Right lung (tissue), 5 donors: ENCODE measurements around the gene ADSS1. TPM values are rescaled to one million over a fixed set of nuclear protein-coding genes. Genes with fewer than 3 reads are reported as not detected.
"Not testable (repeated sequence)": the region's sequence is repeated elsewhere in the genome, so short reads cannot be mapped to it uniquely, and the experiment has no call there.

Source experiments
- DNase-seq, 2 donors: peaks; one replicate each; pipeline ENCODE4 v3.0.0-alpha.2; 2013
- polyA plus RNA-seq, 5 donors: library from polyadenylated mRNA; unstranded; fragments of 120-200 nt; gene quantifications; one replicate each; pipeline versions ENCODE4 v1.2.1 to v1.2.3, GENCODE V29; 2013; ENCODE audit warnings: inconsistent platforms in 1 of 5, low replicate concordance in 1 of 5; ENCODE audit not compliant: insufficient read length in 5 of 5, insufficient read depth in 1 of 5

Gene ADSS1
- polyA plus RNA-seq, 5 donors = 8.9 to 16.3 (median 11.6) TPM

DNA sequence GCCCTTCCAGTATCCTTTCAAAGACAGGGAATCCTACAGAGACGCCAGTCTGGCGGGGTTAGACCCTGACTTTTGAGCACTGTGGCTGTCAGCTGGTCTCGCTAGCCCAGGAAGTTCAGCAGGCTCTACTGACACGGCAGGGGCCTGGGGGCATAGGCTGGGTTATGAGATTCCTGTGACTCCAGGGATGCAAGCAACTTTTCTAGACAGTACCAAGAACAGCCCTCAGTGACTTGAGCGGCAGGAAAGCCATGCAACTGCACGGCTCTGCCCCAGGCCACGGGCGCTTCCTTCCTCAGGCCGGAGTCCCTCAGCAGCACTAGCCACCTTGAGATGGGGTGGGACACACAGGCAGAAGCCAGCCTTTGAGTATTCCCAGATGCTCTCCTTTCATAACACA lies 23.8 kb downstream of the ADSS1 start:
- DNase-seq = no peak

DNA sequence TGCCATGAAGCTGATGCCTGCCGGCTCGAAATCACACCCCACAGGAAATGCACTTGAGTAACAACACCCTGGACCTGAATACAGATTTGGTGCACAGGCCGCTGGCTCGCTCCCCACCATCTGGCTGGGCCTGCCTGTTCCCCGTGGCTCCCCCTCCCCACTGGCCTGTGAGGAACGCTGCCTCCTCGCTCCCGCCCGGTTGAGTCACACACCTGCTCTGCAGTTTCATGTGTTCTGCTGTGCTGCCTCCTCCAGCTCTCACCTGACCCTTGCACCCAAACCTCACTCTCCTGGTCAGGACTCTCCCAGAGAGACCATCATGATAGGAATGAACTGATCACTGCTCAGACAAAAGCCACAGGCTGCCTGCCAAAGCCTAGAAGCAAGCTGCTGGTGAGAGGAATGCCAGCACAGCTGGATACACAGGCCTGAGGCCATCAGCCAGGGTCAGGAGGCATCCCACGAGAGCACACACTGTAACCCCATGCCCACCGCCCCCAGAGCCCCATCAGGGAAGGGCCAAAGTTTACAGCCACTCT lies 25.2 kb downstream of the ADSS1 start:
- DNase-seq = no peak

DNA sequence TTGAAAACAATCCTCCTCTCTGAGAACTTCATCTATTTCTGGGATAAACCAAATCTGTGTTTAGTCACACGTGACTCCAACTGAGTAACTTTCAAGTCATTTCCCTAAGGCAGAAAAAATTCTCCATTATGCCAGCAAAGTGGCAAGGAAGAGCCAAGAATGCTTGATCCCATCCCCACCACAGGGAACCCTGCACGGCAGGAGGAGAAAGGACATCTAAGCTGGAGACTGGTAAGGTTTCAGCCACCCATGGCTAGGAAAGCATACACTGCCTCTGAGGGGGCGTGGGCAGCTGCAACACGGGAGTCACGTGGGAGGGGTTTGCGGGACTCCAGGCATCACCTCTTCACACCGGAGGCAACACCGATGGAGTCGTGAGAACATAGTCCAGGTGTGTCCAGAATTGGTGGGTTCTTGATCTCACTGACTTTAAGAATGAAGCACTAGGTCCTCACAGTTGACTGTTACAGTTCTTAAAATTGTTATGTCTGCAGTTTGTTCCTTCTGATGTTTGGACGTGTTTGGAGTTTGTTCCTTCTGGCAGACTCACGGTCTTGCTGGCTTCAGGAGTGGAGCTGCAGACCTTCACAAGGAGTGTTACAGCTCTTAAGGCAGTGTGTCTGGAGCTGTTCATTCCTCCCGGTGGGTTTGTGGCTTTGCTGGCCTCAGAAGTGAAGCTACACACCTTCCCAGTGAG lies 26.2 kb downstream of the ADSS1 start:
- no peak for DNase-seq

DNA sequence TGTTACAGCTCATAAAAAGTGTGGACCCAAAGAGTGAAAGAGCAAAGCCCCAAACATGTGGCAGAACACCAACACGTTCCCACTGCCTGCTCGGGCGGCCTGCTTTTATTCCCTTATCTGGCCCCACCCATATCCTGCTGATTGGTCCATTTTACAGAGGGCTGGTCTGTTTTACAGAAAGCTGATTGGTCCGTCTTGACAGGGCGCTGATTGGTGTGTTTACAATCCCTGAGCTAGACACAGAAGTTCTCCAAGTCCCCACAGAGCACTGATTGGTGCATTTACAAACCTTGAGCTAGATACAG lies 26.7 kb downstream of the ADSS1 start:
- not testable (repeated sequence) for DNase-seq

DNA sequence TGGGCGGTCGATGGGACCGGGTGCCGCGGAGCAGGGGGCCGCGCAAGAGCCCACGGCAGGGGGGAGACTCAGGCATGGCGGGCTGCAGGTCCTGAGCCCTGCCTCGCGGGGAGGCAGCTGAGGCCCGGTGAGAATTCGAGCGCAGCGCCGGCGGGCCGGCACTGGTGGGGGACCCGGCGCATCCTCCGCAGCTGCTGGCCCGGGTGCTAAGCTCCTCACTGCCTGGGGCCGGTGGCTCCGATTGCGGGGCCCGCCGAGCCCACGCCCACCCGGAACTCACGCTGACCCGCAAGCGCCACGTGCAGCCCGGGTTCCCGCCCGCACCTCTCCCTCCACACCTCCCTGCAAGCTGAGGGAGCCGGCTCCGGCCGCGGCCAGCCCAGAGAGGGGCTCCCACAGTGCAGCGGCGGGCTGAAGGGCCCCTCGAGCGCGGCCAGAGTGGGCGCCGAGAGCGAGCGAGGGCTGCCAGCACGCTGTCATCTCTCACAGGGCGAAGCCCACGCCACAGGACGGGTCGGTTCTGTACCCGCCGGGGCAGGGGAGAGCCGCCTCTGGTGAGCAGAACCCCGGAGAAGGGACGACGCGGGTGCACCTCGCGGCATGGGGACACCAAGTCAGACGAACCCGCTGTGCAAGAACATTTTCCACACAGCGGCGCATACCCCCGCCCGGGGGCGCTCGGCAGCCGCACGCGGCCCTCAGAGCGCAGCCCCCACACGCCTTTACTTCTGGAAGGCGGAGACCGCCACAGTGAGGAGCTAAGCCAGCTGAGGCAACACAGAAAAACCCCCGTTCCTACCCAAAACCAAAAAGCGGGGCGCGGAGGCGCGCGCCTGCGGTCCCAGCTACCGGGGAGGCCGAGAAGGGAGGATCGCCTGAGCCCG lies 27.8 kb downstream of the ADSS1 start:
- no peak for DNase-seq

DNA sequence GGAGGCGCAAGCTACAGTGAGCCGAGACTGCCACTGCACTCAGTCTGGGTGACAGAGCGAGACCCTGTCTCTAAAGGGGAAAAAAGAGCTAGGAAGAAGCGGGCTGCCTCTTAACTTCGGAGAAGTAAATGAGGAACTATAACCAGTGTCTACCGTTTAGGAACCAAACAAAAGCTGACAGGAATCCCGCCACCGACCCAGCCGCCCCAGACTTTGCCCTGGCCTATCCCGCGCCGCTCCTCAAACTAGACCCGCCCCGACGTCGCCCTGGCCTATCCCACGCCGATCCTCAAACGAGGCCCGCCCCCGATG lies 28.4 kb downstream of the ADSS1 start:
- no peak for DNase-seq

DNA sequence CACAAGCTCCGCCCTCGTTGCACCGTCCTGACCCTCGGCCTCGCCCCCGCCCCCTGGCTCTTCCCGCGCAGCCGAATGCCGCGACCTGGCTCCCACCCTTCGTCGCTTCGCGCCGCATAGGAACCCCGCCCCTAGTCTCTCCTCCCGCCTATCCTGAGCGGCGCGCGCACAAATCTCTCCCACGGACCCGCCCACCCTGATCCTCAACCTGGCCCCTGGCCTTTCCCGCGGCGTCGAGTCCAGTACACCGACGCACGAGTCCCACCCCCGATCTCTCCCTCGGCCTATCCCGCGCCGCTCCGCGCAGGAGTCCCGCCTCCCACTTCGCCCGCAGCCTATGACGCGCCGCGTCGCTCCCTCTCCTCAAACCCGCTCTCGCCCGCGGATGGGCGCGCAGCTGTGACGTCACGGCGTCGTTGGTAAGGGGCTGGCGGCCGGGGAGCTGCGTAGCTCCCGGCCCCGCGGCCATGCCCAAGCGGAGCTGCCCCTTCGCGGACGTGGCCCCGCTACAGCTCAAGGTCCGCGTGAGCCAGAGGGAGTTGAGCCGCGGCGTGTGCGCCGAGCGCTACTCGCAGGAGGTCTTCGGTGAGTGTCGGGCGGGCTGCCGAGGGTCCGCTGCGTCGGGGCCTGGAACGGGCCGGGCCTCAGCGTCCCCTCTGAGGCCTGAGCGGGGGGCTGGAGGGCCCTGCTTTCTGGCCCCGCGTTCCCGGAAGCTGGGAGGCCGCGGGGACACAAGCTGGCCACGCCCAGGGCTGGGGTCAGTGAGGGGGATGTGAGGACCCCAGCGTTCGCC lies 28.9 kb downstream of the ADSS1 start, which contains the start of gene SIVA1:
Gene SIVA1, plus strand, starts transcription at position 413 of the 793 bp plus-strand sequence. Its CDS starts 55 bp downstream, at position 468.
- peak; percentile 100 for DNase-seq

DNA sequence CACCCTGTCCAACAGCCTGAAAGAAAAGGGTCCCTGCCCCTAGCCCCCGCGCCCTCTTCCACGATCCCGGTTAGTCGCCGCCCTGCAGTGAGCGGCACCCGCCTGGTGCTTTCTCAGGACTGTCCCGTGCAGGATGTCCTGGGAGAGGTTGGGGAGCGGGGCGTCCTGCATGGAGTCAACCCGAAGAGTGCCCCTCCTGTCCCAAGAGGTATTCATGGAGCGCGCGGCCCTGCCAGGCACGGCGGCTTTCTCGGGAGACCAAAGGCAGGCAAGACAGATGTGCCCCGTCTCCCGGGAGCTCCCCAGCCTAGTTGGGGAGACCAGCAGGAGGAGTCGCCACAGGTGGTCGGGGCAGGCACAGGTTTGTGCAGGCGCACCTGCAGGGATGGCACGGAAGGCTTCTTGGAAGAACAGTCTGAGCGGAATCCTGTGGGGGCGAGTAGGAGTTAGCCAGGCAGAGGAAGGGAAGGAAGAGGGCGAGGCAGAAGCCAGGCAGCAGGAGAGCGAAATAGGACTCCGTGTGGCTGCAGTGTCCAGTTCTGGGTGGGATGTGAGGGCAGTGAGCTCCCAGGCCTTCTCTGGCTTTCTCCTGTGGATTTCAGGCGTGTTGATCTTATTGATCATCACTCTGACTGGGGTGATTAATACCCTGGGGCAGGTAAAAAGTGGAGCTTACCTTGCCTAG lies 29.6 kb downstream of the ADSS1 start:
- no peak for DNase-seq

DNA sequence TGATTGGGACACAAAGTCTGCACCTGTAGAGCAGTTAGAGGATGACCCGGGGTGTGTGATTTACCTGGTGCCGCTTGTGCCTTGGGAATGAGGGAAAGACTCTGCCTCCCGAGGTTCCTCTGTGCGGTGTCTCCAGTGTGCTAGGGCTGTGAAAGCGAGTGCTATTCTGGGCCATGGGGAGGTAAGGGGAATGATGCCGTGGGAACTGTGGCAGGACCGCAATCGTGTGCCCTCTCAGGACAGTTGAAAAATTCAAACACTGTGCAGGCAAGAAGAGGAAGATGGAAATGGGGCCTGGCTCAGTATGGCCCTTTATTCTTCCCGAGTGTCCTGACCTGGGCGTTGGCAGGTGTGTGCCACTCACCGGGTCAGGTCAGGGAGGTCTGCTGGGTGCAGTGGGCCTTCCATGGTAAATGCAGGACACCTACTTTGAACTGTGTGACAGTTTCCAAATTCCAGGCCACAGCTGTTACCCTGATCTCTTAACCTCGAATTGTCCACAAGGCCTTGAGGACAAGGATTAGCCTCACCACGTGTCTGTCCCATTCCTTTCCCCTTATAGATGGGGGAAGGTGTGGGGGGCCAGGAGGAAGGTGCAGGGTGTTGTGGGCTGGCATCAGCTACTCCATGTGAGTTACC lies 30.3 kb downstream of the ADSS1 start:
- no peak for DNase-seq

DNA sequence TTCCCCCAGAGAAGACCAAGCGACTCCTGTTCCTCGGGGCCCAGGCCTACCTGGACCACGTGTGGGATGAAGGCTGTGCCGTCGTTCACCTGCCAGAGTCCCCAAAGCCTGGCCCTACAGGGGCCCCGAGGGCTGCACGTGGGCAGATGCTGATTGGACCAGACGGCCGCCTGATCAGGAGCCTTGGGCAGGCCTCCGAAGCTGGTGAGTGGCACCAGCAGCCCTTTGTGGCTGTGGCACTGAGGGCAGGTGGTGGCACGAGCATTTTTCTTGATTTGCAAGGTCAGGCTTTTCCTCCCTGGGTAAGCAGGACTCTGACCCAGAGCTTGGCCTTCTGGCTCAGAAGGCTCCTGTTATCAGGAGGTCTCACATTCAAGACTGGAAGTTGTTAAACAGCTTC lies 31.6 kb downstream of the ADSS1 start:
- DNase-seq = no peak

DNA sequence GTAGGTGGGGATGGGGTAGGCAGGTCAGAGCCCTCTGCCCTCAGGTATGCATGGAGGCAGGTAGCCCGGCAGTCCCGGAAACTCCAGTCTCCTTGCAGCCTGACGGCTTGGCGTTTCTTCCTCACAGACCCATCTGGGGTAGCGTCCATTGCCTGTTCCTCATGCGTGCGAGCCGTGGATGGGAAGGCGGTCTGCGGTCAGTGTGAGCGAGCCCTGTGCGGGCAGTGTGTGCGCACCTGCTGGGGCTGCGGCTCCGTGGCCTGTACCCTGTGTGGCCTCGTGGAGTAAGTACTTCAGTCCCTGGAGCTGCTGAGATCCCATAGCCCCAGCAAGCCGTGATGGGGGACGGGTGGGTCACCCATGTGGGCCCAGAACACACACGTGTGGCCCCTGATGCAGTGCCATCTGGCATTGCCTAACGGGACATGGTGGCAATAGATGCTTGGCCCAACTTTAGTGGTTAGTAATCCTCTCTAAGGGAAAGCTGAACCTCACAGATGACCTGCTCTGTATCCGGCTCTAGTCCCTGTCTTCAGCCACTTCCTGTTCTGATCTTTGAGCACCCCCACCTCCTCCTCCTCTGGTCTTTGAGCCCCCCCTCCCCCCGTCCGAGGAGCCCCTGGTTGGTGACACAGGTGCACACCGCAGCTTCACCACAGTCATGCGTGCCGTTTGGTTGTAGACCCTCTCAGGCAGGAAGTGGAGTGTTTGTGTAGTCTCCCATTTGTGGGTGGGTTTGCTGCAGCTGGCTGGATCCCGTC lies 32.6 kb downstream of the ADSS1 start:
- no peak for DNase-seq

DNA sequence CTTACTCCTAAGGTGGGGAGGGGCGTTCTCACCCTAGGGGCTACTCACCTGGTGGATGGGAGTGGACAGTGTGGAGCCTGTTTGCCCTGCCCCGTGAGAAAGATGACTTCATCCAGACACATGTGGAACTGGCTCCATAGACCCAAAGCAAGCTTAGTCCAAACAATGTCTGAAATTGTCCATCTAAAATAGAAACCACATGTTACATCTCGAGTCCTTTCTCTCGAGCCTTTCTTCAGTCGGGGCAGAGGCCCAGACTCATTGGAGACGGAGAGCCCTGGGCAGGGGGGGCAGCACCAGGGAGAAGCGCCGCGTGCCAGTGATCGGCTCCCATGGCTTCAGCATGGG lies 33.2 kb downstream of the ADSS1 start:
- DNase-seq = no peak

DNA sequence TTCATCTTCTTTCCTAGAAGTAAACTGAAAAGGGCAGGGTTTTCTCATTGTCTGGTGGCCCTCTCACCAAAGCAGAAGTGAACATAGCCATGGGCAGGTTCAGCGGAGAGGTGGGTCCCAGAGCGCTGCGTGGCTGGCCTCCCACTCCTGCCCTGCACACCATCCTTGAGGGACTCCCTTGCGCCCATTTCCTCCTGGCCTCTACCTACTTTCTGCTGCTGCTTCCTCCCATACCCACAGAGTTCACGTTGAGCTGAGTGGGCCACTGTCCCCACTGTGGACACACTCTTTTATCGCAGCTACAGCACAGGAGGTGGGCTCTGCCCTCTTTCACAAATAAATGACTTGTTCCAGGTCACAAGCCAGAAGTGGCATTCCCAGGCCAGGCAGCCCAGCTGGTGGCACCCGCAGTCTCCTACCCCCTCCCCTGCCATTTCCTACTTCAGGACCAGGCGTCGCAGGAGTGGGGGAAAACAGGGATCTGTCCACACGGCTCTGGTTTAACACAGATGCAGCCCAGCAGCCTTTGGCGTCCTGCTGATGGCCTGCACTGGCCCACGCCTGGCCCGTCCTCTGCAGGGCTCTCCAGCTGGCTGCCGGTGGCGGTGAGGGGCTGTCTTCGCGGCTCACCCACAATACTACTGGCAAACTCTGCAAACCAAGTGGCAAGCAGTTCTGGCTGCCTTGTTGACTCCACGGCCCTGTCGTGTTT lies 33.8 kb downstream of the ADSS1 start:
- no peak for DNase-seq

DNA sequence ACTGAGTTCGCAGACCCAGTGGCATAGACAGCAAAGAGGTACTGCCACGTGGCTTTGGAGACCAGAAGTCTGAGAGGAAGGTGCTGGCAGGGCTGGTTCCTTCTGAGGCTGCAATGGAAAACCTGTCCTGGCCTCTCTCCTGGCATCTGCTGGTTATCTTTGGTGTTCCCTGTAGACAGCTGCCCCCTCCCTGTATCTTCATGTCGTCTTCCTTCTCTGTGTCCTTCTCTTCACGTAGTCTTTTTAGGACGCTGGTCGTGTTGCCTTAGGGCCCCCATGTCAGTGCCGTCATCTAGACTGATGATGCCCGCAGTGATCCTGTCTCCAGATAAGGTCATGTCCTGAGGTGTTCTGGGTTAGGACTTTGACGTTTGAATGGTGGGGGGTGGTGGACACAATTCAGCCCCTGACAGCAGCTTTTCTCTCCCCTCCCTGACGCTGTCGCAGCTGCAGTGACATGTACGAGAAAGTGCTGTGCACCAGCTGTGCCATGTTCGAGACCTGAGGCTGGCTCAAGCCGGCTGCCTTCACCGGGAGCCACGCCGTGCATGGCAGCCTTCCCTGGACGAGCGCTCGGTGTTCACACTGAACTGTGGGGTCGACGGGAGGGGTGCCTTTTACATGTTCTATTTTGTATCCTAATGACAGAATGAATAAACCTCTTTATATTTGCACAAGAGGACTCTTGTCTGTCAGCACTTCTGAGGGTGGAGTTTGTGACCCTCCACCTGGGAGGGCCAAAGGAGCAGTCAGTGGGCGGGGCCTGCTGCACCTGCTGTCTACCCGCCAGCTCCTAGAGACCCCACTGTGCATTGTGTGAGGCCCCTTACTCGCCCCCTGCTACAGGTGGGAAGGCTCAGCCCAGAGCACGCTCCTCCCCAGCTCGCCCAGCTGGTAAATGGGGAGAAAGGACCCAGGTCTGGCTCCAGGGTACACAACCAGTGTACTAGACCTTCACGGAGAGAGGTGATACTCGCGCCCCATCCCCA lies 35.2 kb downstream of the ADSS1 start:
- DNase-seq = no peak

DNA sequence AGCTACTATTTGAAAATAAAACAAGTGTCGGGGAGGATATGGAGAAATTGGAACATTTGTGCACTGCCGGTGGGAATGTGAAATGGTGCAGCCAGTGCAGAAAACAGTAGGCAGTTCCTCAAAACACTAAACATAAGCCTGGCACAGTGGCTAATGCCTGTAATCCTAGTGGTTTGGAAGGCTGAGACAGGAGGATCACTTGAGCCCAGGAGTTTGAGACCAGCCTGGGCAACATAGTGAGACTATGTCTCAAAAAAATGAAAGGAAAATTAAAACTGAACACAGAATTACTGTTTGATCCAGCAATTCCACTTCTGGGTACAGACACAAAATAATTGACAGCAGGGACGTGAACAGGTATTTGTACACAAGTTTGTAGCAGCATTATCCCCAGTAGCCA lies 41.5 kb downstream of the ADSS1 start:
- no peak for DNase-seq

DNA sequence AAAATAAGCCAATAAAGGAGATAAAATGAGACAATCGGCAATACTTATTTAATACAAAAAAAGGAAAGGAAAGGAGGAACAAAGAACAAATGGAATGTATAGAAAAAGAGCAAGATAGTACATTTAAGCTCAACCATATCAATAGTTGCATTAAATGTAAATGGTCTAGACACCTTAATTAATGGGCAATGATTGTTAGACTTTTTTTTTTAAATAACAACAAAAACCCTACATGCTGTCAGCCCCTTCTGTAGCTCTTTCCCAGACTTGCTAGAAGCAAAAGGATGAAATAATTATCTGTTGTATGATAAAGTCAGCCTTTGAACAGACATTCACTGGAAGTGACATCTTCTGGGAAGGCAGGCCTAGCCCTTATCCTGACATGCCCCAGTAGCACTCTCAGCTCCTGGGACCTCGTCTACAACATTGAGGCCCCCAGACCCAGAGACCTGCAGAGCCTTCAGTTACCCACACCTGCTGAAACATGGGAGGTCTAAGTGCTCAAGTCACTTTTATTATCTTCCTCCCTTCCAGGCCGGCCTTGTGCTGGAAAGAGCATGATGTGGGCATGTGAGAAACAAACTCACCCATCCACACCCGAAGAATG lies 42.3 kb downstream of the ADSS1 start:
- DNase-seq = no peak

DNA sequence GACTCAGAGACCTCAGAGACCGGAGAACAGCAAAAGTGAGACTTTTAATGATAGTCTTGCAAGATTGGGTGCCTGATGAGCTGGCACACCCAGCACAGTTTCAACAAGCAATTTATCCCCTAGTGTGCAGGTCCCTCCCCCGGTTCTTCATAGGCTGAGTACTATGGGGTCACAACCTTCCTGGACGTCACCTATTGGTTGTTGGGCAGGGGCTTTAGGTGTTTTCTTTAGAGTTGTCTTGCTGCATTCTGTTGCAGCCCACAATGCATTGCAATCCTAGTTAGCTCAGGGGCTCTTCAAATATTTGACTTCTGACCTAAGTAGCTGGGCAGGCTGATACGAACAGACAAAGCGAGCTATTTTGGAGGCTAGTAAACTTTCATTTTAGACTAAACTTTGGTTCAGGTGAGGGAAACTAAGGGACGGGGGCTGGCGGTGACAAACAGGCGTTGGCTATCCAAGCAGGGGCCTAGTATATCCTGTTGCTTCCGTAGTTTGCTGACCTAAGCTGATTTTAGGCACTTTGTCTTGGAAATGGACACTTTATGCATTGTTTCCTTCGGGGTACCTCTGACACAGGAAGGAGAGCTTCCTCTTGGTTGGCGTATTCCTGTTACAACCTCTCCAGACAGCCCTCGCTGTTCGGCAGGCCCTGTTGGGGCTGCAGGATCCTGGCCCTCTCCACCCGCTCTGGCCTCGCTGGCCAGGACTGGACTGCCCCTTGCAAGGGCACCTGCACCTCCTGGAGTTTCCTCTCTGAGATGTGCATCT lies 43.0 kb downstream of the ADSS1 start:
- DNase-seq = no peak

DNA sequence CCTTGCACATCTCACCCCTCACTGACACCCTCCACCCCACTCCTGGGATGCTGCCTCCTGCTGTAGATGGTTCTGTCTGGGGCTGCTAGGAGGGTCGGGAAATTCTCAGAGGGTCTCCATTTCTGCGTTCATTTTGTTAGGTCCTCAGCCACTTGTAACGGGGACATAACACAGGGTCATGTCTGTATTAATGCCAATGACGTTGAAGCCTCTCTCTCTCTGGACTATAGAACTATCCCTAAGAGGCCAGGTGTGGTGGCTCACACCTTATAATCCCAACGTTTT lies 43.5 kb downstream of the ADSS1 start:
- no peak for DNase-seq
